Activated CD4-positive, alpha-beta T cell treated with anti-CD3 and anti-CD28 coated beads for 24 hours (primary cell): ENCODE results near the gene ASTN2.

ENCODE experiments used
- DNase-seq, 2 donors: peaks; one replicate each; pipeline ENCODE4 v3.0.0-alpha.2; 2020; ENCODE audit warnings: low read depth in 2 of 2

The ASTN2 gene

GRCh38 chr9:117300371-117301110 lies 114.3 kb downstream of the ASTN2 start:
- no peak for DNase-seq

- no peak for DNase-seq
These were observed 118.4 kb downstream of the ASTN2 start for GRCh38 chr9:117296453-117296852.

GRCh38 chr9:117293206-117294114 lies 121.4 kb downstream of the ASTN2 start:
- DNase-seq = no peak

- no peak for DNase-seq
These were observed 123.8 kb downstream of the ASTN2 start for GRCh38 chr9:117290856-117291622.

- no peak for DNase-seq
These were observed 124.5 kb downstream of the ASTN2 start for GRCh38 chr9:117290306-117290840.

DNA sequence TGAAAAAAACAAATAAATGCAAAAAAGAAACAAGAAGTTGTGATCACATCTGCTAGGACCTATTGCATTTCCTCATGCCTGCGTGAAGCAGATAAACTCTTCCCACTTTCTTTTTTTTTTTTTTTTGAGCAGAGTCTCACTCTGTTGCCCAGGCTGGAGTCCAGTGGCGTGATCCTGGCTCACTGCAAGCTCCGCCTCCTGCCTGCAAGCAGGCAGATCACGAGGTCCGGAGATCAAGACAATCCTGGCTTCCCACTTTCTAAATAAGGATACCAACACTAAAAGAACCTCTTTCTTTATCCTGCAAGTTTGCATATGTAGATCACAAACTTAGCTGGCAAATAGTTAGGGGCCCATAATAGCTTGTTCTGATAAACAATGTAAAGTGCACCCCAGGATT lies 128.6 kb downstream of the ASTN2 start:
- no peak for DNase-seq

DNA sequence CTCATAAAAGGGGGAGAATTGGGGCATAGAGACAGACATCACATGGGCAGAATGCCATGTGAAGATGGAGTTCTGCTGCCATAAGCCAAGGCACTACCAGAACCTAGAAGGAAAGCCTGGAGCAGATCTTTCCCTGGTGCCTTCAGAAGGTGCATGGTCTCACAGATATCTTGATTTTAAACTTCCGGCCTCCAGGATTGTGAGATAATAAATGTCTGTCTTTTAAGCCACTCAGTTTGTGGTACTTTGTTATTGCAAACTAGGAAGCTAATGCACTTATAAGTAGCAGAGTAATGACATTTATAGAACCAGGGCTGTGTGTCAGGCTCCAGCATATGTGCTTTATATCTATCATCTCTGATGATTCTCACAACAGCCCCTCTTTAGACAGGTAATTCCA lies 130.4 kb downstream of the ASTN2 start:
- DNase-seq = no peak

DNA sequence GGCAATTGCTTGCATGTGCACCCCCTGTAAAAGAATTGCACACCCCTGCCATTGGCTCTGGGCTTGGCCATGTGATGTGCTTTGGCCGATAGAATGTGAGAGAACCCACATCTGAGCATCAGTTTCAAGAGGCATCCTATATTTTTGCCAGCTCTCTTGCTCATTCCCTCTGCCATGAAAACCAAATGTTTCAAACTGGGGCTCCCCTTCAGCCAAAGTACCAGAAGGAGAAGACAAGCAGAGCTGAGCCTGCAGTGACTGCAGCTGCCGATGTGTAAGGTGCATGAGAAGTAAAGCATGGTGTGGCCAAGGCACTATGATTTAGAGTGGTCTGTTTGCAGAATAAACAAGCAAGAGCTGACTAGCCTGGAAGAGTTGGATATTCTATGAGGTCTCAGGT lies 132.3 kb downstream of the ASTN2 start:
- DNase-seq = no peak

GRCh38 chr9:117278471-117279035 lies 136.3 kb downstream of the ASTN2 start:
- no peak for DNase-seq

GRCh38 chr9:117278020-117278419 lies 136.8 kb downstream of the ASTN2 start:
- no peak for DNase-seq

DNA sequence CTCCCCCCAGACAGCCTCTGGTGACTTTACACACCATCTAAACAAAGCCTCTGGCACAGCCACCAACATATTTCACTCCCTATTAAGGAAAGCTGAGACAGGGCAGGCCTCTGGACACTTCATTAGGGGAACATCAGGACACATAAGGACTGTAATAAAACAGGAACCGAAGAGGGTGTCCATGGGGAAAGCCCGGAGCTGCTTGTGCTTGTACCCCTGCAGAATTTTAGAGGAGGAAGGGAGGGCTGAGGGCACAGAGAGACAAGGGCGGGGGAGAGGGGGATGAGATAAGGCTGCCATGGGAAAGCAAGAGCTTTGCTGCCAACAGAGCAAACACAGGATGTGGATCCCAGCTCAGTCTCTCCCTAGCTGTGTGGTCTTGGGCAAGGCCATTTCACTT lies 138.4 kb downstream of the ASTN2 start:
- DNase-seq = no peak

GRCh38 chr9:117273612-117274011 lies 141.2 kb downstream of the ASTN2 start:
- DNase-seq = no peak

DNA sequence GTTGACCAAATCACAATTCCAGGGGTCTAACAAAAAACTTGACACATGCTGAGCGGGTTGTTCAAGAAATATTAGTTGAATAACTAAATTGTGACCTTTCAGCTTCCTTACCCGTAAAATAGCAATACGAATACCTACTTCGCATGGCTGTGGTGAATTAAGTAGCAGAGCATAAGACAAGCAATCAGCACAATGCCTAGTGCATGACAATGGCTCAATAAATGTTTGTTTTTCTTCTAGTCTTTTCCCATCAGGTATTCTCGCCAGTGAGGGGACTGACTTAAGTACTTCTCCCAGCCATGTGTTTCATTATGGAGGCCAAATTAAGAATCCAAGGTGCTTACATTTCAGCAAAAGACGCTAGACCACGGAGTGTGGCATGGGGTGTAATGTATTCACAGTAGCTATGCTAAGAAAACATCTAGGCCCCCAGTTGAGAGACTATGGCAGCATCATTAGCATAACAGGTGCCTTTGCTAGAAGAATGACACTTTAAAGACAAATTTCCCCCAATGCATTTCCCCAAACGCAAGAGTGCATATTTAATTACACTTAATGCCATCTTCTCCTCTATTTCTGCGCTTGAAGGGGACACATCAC lies 145.9 kb downstream of the ASTN2 start:
- no peak for DNase-seq

DNA sequence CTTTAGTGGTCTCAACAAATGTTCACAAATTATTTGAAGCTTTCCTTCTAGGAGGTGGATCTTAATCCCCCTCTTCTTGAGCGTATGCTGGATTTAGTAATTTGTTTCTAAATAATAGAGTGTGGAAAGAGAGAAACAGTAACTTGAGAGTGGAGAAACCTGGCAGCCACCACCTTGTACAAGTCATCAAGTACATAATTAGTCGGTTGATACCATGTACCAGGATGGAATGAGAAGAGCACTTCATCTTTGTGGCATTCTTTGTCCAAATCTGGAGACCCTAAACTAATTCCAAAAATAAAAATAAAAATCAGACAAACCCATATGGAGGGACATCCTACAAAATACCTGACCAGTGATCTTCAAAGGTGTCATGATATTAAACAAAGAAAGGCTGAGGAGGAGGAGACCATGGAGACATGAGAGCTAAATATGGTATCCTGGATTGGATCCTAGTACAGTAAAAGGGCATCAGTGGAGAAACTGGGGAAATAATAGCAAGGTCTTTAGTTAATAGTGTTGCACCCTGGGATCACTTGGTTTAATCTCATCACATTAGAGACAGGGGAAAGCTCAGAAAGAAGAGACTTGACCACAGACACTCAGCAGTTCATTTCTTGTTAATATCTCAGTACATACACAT lies 147.9 kb downstream of the ASTN2 start:
- no peak for DNase-seq

DNA sequence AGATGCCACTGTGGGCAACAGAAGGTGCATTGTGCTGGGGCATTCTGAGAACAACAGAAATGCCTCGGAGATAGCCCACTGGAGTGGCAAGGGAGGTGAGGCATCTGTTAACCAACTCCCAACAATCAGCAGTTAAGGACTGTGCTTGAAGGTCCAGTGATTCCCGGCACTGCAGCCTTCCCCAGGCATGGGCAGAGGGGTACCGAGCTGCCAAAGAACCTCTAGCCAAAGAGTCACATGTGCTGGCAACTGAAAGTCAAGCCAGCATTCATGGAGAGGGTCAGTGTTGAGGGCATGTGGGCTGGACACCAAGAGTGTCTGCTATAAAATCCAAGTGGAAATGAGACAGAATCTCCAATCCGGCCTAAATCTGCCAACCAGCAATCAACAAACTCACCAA lies 149.6 kb downstream of the ASTN2 start:
- no peak for DNase-seq

GRCh38 chr9:117258184-117258866 lies 156.5 kb downstream of the ASTN2 start:
- DNase-seq = no peak

DNA sequence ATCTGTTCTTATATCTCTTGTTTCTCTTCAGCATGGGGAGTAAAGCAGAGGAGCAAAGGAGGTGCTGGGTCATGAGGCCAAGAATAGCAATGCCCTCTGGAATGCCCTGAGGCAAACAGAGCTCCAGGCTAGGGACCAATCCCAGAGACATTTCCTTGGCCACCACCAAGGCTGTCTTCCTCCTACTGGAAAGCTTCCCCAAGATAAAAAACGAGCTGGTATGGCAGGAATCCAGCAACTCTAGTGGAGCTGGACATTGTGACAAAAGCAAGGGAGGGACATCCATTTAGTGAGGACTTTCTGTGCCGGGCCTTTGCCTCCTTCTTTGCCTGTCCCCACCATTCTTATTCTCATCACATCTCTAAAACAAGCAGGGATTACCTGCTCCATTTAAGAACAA lies 161.6 kb downstream of the ASTN2 start:
- DNase-seq = no peak

DNA sequence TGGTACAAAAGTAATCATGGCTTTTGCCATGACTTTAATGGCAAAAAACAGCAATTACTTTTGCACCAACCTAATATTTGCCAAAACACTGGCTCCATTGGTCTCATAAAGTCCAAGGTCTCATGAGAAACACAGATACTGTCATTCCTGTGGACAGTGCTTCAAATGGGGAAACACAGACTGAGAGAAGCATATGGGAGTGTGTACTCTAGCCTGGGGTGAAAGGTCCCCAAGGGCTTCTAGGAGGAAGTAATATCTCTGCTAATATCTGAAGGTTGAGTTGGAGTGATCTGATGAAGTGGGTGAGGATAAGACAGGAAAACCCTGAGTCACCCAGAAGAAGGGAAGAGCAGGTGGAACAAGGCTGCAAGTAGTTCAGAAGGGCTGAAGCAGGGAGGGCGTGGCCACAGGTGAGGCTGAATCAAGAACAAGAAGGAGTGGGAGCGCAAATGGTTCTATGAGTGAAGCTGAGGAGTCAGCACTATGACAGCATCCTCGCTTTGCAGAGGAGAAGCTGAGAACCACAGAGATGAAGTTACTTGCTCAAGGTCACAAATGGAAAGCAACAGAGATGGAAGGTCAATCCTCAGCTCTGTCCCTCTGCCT lies 164.1 kb downstream of the ASTN2 start:
- DNase-seq = no peak

GRCh38 chr9:117249799-117250198 lies 165.1 kb downstream of the ASTN2 start:
- DNase-seq = no peak

GRCh38 chr9:117247266-117247665 lies 167.6 kb downstream of the ASTN2 start:
- no peak for DNase-seq
